Muscle layer of duodenum (tissue), 2 donors: ENCODE measurements around the gene PANX2.

ENCODE experiments used
- H3K27ac ChIP-seq: one replicate; pipeline ENCODE4 v1.7.0; 2013; ENCODE audit warnings: mild to moderate bottlenecking, low read length
- H3K27me3 ChIP-seq: one replicate; pipeline ENCODE4 v1.7.0; 2013; ENCODE audit warnings: low read depth, mild to moderate bottlenecking, control low read depth, low read length
- H3K36me3 ChIP-seq, 2 donors: one replicate each; pipeline ENCODE4 v1.7.0; 2013; ENCODE audit warnings: low read length in 2 of 2, control low read depth in 1 of 2, mild to moderate bottlenecking in 1 of 2; ENCODE audit not compliant: insufficient read depth in 2 of 2, control insufficient read depth in 1 of 2
- H3K4me1 ChIP-seq, 2 donors: one replicate each; pipeline ENCODE4 v1.7.0; 2013; ENCODE audit warnings: low read length in 2 of 2, mild to moderate bottlenecking in 2 of 2, control low read depth in 1 of 2, moderate library complexity in 1 of 2; ENCODE audit not compliant: insufficient read depth in 2 of 2, control insufficient read depth in 1 of 2
- H3K4me3 ChIP-seq, 2 donors: one replicate each; pipeline ENCODE4 v1.7.0; 2013; ENCODE audit warnings: low read length in 2 of 2, low read depth in 1 of 2, mild to moderate bottlenecking in 1 of 2
- H3K9me3 ChIP-seq, 2 donors: one replicate each; pipeline ENCODE4 v1.7.0; 2013; ENCODE audit warnings: low read length in 2 of 2, control low read depth in 1 of 2, mild to moderate bottlenecking in 1 of 2; ENCODE audit not compliant: control insufficient read depth in 1 of 2
- donor health status: healthy.

Gene PANX2

DNA sequence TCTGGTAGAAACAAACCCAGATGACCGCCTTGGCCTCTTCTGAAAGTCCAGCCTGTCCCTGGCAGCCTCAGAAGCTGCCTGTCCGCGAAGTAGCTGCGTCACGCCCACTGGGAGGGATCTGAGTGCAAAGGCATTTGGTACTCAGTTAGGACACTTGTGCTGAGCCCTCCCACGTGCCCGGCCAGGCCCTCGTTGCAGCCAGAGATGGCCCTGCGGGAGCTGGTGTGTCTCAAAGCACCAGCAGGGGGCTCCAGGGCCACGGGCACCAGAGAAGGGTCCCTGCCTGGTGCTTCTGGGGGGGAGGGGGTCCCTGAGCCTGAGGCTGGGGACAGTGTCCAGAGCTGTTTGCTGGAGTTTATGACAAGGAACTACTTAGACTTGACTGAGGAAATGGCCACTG is 36.1 kb downstream of the PANX2 start:
- Histone ChIP-seq H3K9me3 (no peaks in the 10 kb centered on the region), H3K36me3 (peaks cover 10 to 35% of the 10 kb centered on the region in 2 donors), H3K4me1 (peaks cover 4 to 30% of the 10 kb centered on the region in 2 donors), H3K4me3 (no peak overlapping the region), H3K27ac (no peak overlapping the region), H3K27me3 (no peaks in the 10 kb centered on the region)

DNA sequence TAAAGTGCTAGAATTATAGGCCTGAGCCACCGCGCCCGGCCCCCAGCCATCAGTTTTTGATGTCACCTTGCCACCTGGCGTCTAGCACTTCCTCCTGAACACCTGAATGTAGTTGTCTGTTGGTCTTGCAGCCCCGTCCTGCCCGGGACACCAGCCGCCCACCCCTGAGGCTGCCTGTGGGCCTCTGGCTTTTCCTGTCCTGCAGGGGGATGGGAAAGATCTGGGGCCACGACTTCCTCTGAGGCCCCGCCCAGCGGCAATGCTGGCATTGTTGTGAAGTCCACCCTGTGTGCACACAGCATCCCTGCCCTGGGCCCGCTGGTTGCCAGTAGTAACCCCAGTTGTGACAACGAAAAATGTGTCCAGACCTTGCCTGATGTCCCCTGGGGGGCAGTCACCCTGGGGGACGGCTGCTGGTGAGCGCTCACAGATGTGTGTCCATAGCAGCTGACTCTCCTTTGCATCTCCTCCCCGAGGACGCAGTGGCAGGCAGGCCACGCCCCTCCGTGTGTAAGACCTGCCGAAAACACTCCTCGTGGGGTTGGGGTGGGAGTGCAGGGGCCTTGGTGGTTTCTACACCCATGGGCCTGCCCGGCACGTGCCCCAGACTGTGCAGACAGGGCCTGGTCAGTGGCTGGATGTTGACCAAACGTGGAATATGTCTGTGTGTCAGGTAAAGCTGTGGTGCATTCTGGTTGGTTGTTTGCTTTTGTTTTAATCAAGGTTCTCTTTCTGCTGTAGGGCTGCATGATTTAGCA is 37.0 kb downstream of the PANX2 start:
- Histone ChIP-seq H3K36me3 (peaks cover 15 to 43% of the 10 kb centered on the region in 2 donors), H3K27ac (no peak overlapping the region), H3K27me3 (no peaks in the 10 kb centered on the region), H3K4me3 (no peak overlapping the region), H3K9me3 (no peaks in the 10 kb centered on the region), H3K4me1 (peaks cover 0 to 20% of the 10 kb centered on the region in 2 donors)

DNA sequence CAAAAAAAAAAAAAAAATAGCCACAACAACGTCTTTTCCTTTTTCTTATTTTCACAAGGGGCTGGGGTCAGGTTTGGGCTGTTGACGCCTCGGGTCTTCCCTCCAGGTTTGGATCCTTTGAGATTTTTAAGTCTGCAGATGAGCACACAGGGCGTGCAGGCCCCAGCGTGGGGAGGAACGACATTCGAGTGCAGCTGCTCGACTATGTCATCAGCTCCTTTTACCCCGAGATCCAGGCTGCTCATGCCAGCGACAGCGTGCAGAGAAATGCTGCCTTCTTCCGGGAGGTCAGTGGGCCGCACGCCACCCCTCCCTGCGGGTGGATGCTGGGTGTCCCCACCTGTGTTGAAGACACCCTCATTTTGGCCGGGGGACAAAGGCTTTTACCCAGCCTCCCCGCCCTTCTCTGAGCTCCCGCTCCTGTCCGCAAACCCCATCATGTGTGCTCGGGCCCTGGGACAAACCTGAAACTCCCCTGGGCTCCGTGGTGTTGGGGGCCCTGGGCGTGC is 38.0 kb downstream of the PANX2 start:
- Histone ChIP-seq H3K36me3 (peaks cover 24 to 47% of the 10 kb centered on the region in 2 donors), H3K4me1 (peaks cover 0 to 17% of the 10 kb centered on the region in 2 donors), H3K4me3 (no peak overlapping the region), H3K27me3 (no peaks in the 10 kb centered on the region), H3K9me3 (no peaks in the 10 kb centered on the region), H3K27ac (no peak overlapping the region)

DNA sequence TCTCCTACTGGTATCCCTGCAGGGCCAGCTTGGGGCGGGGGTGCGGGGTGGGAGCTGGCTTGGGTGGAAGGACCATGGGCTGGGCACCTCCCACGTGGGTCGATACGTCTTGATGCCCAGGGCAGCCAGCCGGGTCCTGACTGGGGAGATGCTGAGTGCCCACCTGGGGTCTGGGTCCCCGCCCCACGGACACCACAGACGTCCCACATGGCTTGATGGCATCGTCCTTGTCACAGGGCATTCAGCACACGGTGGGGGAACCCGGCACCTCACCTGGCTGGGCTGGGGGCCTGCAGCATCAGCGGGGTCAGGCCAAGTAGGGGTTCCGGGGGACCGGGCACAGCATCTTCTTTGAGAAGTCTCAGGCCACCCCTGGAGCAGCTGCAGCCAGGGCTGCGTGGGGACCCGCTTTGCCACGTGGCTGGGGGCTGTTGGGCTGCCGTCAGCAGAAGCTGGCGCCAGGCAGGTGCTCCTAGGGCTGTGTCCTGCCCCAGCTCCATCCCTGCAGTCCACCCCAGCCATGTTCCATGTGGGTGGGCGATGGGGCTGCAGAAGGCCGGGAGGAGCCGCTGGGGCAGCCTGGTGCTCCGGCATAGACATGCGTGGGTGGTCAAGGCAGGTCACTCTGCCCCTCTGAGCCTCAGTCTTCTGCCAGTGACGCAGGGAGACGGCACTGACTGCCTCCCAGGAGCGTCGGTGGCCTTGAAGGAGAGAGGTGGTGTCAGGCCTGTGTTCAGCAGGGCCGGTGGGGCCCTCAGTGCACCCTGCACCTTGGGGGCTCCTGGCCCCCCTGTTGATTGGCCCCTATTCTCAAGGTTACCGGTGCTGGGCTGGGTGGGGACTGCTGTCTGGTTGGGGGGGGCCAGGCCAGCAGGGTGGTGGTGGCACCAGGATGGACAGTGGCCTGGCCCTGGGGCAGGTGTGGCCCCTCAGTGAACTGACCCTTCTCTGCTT is 38.7 kb downstream of the PANX2 start:
- Histone ChIP-seq H3K27me3 (no peaks in the 10 kb centered on the region), H3K9me3 (no peaks in the 10 kb centered on the region), H3K27ac (no peak overlapping the region), H3K36me3 (peaks cover 25 to 46% of the 10 kb centered on the region in 2 donors), H3K4me3 (no peak overlapping the region), H3K4me1 (peaks cover 0 to 17% of the 10 kb centered on the region in 2 donors)

DNA sequence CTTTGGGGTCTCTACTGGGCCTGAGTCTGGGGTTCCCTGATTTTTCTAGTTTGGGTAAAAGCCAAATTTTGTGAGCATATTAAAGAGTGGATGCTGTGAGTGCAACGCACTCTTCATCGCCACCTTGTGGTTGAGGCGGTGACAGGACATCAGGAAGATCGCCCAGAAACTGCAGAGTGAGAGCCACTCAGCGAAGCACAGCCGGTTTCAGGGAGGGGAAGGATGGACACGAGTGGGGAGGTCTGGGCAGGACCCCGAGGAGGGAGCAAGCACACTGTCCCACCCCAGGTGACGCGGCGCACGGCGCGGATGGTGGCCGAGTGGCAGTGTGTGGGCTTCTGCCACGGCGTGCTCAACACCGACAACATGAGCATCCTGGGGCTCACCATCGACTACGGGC is 39.4 kb downstream of the PANX2 start:
- Histone ChIP-seq H3K4me1 (peaks cover 0 to 17% of the 10 kb centered on the region in 2 donors), H3K36me3 (peaks cover 27 to 50% of the 10 kb centered on the region in 2 donors), H3K27me3 (no peaks in the 10 kb centered on the region), H3K9me3 (no peaks in the 10 kb centered on the region), H3K27ac (no peak overlapping the region), H3K4me3 (no peak overlapping the region)

DNA sequence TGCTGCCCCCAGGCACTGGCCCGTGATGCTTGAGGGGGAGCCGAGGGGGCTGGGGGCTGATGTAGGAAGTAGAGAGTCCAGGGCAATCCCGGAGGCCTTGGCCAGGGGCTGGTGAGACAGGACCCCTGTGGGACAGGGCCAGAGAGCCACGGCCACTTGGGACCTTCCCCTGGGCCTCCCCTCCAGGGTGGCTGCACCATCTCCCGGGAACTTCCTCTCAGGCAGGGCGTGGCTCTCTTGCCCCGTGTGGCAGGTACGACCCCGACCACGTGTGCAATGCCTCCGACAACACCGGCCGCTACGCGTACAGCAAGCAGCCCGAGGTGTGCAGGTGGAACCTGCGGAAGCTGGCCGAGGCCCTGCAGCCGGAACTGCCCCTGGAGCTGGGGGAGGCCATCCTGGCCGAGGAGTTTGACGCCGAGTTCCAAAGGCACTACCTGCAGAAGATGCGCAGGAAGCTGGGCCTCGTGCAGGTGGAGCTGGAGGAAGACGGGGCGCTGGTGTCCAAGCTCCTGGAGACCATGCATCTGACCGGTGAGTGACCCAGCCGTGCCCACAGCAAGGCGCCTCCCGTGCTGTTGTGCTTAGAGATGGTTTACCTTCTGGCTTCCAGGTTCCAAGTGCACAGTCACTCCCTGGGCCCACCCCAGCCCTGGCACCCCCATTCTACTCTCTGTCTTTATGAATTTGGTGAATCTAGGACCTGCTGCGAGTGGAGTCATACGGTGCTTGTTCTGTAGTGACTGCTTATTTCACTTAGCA is 40.0 kb downstream of the PANX2 start:
- Histone ChIP-seq H3K4me3 (no peak overlapping the region), H3K4me1 (peaks cover 0 to 17% of the 10 kb centered on the region in 2 donors), H3K9me3 (no peaks in the 10 kb centered on the region), H3K27me3 (no peaks in the 10 kb centered on the region), H3K36me3 (peaks cover 30 to 55% of the 10 kb centered on the region in 2 donors), H3K27ac (no peak overlapping the region)

DNA sequence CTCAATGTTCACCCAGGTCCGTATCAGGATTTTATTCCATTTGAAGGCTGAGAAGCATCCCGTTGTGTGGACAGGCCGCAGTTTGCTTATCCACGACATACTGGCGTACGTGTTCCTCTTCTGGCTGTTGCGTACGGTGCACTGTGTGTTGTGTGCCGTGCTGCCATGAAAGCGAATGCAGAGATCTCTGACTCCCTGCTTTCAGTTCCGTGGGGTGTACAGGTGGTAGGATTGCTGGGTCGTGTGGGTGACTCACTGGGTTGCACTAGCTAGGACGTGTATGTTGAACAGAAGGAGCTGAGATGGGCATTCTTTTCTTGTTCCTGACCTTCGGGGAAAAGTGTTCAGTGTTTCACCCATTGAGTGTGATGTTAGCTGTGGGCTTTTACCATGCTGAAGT is 40.6 kb downstream of the PANX2 start:
- Histone ChIP-seq H3K9me3 (no peaks in the 10 kb centered on the region), H3K27me3 (no peaks in the 10 kb centered on the region), H3K27ac (no peak overlapping the region), H3K4me3 (no peak overlapping the region), H3K4me1 (peaks cover 0 to 16% of the 10 kb centered on the region in 2 donors), H3K36me3 (peaks cover 30 to 61% of the 10 kb centered on the region in 2 donors)

DNA sequence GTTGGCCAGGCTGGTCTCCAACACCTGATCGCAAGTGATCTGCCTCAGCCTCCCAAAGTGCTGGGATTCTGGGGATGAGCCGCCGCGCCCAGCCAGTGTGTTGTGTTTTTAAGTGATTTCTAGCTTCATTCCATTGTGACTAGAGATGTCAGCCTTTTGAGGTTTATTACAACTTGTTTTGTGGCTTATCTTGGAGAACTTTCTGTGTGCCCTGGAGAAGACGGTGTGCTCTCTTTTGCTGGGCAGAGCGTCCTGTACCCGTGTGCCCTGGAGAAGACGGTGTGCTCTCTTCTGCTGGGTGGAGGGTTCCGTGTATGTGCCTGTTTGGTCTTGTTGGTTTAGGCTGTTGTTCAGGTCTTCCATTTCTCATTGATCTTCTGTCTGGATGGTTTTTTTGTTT is 42.7 kb downstream of the PANX2 start:
- no peaks in the 10 kb centered on the region for H3K9me3 ChIP-seq

DNA sequence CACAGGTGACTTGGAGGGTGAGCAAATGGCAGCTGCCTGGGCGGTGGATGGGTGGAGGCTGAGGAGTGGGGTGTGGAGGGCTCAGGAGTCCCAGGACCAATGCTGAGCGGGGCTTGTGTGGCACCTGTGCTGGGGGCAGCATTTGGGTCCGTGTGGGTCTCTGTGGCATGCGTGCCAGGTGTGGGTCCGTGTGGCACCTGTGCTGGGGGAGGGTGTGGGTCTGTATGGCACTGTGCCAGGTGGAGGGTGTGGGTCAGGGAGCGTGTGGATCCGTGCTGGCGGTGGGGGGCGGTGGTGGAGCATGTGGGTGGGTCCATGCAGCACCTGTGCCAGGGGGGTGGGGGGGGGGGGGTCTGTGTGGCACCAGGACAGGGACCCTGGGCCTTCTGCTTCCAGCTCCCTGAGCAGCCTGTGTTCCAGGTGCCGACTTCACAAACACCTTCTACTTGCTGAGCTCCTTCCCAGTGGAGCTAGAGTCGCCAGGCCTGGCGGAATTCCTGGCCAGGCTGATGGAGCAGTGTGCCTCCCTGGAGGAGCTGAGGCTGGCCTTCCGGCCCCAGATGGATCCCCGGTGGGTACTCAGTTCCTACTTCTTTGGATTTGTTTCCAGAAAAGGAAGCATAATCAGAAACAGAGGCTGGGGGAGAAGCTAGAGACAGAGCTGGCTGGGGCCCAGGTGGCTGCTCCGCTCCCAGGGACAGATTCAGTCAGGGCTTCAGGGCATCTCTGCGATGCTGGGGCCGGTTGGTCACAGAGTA is 44.9 kb downstream of the PANX2 start:
- peaks cover 32 to 78% of the 10 kb centered on the region in 2 donors for H3K36me3 ChIP-seq
- H3K4me1 ChIP-seq, result peaks cover 0 to 9% of the 10 kb centered on the region in 2 donors
- no peak overlapping the region for H3K4me3 ChIP-seq

More for the DNA sequence above, 42.7 kb downstream of the PANX2 start:
- no peaks in the 10 kb centered on the region for H3K27me3 ChIP-seq
- H3K4me3 ChIP-seq, result no peak overlapping the region
- no peak overlapping the region for H3K27ac ChIP-seq
- peaks cover 0 to 8% of the 10 kb centered on the region in 2 donors for H3K4me1 ChIP-seq
- H3K36me3 ChIP-seq, result peaks cover 33 to 75% of the 10 kb centered on the region in 2 donors

DNA sequence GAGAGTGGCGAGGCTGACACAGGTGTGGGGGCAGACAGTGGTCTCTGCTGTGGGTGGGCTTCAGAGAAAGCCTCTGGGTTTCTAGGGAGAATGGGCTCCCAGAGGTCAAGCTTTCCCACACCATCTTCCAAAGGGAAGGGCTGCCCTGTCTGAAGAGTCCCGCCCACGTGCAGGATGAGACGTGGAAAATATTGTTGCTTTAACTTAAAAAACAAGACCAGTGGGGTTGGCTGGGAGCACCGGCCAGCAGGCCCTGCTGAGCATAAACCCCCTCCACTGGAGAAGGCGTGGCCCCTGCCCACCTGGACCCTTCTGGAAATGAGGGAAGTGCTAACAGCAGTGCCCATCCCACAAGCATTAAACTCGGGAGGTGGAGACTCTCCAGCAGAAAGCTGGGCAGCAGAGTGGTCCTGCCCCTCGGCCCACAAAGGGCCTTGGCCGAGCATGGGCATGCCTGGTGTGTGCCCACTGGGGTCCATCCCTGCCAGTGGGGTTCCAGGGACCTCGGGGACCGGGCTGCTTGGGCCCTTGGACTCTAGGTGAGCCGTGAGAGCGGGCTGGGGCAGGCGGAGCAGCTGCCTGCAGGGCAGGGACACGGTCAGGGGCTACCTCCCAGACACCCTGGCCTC is 45.6 kb downstream of the PANX2 start:
- H3K9me3 ChIP-seq, result no peaks in the 10 kb centered on the region
- peaks cover 0 to 9% of the 10 kb centered on the region in 2 donors for H3K4me1 ChIP-seq
- no peak overlapping the region for H3K4me3 ChIP-seq
- peaks cover 34 to 78% of the 10 kb centered on the region in 2 donors for H3K36me3 ChIP-seq
- H3K27me3 ChIP-seq, result no peaks in the 10 kb centered on the region
- no peak overlapping the region for H3K27ac ChIP-seq

More for the DNA sequence above, 44.9 kb downstream of the PANX2 start:
- Histone ChIP-seq H3K9me3 (no peaks in the 10 kb centered on the region), H3K27ac (no peak overlapping the region), H3K27me3 (no peaks in the 10 kb centered on the region)
